GM19238 (cell line): Measurements from ENCODE around the gene TTC27.
"Not testable (repeated sequence)": the region's sequence is repeated elsewhere in the genome, so short reads cannot be mapped to it uniquely, and the experiment has no call there.

Experiments used
- DNase-seq: peaks from one replicate; pipeline ENCODE4 v3.0.0; 2011; ENCODE audit warnings: low spot score; ENCODE audit not compliant: insufficient read length

Gene TTC27

GRCh38 chr2:32847734-32848133 lies 219.9 kb downstream of the TTC27 start:
- DNase-seq = no peak

DNA sequence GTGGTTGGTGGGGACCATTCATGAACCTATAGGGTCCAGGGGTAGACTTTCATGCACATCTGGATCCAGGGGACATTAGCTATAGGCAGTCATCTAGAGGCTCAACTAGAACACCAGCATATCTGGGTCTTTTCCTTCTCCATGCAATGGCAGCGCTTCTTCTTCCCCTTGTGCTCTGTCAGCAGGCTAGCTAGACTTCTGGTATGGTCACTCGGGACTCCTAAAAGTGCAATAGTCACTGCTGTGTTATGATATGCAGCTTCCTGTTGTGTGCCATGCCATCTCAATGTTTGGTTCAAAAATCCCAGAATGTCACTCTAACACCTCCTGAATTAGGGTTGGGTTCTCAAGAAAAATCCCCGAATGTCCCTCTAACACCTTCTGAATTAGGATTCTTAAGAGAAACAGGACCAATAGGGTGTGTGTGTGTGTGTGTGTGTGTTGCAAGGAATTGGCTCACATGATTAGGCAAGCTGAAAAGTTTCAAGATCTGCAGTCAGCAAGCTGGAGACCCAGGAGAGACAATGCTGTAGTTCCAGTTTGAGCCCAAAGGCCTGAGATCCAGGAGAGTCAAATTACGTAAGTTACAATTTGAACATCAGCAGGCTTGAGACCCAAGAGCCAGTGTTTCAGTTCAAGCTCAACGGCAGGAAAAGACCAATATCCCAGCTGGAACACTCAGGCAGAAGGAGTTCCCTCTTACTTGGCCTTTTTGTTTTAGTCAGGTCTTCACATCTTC lies 221.8 kb downstream of the TTC27 start:
- DNase-seq = no peak

DNA sequence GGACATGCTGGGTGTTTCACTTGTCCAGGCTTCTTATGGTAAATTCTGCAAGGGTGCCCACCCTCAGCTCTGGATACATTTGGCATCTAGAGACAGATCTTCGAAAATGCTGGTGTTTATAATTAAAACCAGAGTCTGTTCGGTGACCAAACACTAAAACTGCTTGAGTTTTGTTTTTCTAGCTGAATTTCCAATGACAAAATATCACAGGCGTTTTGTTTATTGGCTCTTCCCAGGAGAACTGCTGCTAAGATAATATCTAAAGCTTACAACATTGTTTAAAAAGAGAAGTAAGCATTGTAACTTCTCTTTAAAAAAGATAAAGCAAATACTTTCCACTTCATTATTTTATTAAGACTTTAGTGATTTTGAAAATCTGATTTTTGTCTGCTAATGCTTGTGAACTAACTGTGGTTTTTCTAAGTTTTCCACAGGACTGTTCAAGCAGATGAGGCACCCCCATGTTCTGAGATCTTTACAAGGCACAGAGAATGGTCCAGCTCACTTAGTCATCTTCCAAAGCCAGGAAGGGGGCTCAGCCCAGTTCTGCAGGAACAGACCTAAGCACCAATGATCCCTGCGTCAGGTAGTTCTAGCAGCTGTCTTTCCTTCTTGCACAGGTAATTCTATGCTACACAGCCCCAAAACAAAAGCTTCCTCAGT lies 224.1 kb downstream of the TTC27 start:
- DNase-seq = no peak

DNA sequence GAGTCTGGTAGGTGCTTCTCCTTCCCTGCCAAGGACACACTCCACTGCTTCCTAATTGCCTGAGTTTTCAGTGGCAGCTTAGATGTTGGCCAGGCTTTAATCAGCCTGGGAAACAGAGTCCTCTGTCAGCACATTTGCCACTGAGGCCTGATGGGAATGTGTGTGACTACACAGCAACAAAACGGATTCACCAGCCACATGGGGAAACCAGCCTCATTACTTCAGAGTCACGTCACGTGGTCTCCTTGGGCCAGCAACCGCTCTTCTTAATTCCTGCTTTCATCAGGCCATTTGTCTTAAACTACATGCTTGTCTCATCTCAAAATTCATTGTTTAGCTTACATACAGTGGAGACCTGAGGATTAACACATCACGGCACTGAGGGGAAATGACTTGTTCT lies 225.0 kb downstream of the TTC27 start:
- DNase-seq = no peak

GRCh38 chr2:32856891-32857290 lies 229.0 kb downstream of the TTC27 start:
- DNase-seq = no peak

GRCh38 chr2:32858713-32859112 lies 230.9 kb downstream of the TTC27 start:
- DNase-seq = no peak

- no peak for DNase-seq
Measured at GRCh38 chr2:32860385-32860784, 232.5 kb downstream of the TTC27 start.

DNA sequence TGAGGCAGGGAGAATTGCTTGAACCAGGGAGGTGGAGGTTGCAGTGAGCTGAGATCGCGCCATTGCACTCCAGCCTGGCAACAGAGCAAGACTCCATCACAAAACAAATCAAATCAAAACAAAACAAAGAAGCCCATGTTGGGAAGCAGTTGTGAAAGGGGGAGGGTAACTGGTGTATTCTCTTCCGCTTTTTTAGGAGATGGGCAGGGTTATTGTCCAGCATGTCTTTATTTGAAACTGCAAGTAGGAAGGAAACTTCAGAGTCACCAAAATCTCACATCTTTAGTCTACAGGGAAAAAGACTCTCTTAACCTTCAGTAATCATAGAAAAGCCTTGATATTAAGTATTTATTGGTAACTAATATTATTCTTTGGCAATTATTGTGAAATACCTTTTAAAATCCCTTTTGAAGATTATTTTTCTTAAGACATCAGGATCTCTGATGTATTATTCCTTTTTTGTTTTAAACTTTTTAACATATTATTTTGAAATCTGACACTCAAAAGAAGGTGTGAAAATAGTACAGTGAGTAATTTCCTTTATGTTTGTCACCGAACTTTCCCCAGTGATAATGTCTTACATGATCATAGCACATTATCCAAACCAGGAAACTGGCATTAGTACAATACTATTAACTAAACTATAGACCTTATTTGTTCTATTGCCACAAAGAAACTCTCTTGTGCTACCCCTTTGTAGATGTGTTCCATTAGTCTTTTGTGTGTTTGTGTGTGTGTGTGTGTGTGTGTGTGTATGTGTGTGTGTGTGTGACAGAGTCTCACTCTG lies 234.6 kb downstream of the TTC27 start:
- no peak for DNase-seq

DNA sequence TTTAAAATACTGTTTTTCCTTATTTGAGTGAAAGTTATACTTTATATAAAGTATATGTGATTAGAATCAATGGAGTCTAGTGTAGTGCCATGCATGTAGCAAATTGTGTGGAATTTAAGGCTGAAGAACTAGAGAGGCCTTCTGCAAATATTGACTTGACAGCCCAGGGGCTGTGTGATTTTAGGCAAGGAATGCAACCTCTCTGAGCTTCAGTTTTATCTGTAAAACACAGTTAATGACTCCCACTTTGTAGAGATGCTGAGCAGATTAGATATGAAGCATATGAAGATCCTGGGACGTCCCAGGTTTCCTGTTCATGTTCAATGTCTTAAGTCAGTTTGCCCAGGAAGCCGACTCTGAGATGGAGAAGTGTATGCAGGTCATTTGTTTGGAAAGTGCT lies 235.5 kb downstream of the TTC27 start:
- no peak for DNase-seq

GRCh38 chr2:32863803-32864202 lies 236.0 kb downstream of the TTC27 start:
- no peak for DNase-seq

- no peak for DNase-seq
Measured at GRCh38 chr2:32864334-32865111, 236.7 kb downstream of the TTC27 start.

DNA sequence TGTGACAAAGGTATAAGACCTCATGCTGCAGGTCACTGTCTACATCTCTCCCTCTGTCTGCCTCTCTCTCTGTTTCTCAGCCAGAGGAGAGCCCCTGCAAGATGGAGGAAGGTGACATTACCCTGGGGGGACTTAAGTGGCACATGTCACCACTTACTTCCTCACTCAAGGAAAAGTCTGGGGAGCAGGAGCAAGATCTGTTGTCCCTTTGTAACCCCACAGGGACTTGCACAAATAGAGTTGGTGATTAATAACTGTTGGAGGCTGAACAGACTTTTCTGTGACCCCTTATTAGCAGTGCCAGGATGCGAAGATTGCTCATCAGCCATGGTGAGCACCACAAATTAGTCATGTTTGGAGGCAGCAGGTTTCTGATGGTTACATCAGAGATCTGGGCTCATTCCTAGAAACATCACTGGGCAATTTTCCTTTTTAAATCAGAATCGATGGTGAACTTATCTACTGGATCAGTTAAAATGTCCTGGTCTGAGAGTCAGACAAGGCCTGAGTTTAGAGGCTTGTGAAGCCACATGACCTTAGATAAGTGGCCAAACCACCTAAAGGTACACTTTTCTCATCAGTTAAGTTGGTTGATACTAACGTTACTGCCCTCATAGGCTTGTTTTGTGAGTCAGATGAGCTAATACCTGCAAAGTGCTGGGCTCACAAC lies 237.7 kb downstream of the TTC27 start:
- no peak for DNase-seq

GRCh38 chr2:32866462-32866861 lies 238.6 kb downstream of the TTC27 start:
- DNase-seq = not testable (repeated sequence)
